Right lobe of liver (tissue), 6 donors: Measurements from ENCODE around the gene RNF40. TPM values are rescaled to one million over a fixed set of nuclear protein-coding genes. Genes with fewer than 3 reads are reported as not detected.
A peak's percentile ranks its signal among the peaks of the same experiment; 100 is the strongest.

ENCODE experiments used
- ATAC-seq, 4 donors: fragments of 200-7000 bp; cut with Tn5 transposase; one replicate each; pipeline ENCODE4 v1.9.1; 2020; ENCODE audit warnings: mild to moderate bottlenecking in 4 of 4, moderate library complexity in 4 of 4
- DNase-seq, 3 donors: peaks; one replicate each; pipeline ENCODE4 v3.0.0-alpha.2; 2020
- H3K27ac ChIP-seq, 3 donors: fragments of 200-600 bp; one replicate each; pipeline ENCODE4 v1.8.0; 2022
- H3K27me3 ChIP-seq, 2 donors: fragments of 200-600 bp; one replicate each; pipeline ENCODE4 v1.8.0; 2022
- H3K36me3 ChIP-seq, 4 donors: fragments of 200-600 bp; sonication (generic) in 1 of 4; one replicate each; pipeline versions ENCODE4 v1.5.1 to v1.8.0; 2017 to 2022; ENCODE audit warnings: control low read depth in 1 of 4
- H3K4me1 ChIP-seq, 4 donors: fragments of 200-600 bp; sonication (generic) in 1 of 4; one replicate each; pipeline versions ENCODE4 v1.5.1 to v1.8.0; 2017 to 2022; ENCODE audit warnings: control low read depth in 1 of 4
- H3K4me3 ChIP-seq, 3 donors: fragments of 200-600 bp; one replicate each; pipeline ENCODE4 v1.8.0; 2022
- H3K9me3 ChIP-seq, 4 donors: fragments of 200-600 bp; sonication (generic) in 1 of 4; one replicate each; pipeline versions ENCODE4 v1.5.1 to v1.8.0; 2017 to 2022; ENCODE audit warnings: control low read depth in 1 of 4
- POLR2A ChIP-seq: fragments of 450-650 bp; IDR thresholded peaks from one replicate; pipeline ENCODE4 v1.6.1; 2017; ENCODE audit warnings: antibody characterized with exemption, mild to moderate bottlenecking
- WGBS: methylation state at CpG from one replicate; pipeline ENCODE4 v1.1.6; 2018; ENCODE audit warnings: low coverage, low lambda C conversion rate; ENCODE audit not compliant: insufficient coverage; ENCODE audit errors: missing lambda C conversion rate; 5-methylcytosine and 5-hydroxymethylcytosine counted together
- intact Hi-C, 2 donors: fragments of 100-400 bp; cut with DNase I; formaldehyde crosslinking; loops; one replicate each; pipeline versions ENCODE4 v1.11.2 to v1.14.1; 2022
- total RNA-seq, 6 experiments: library from RNA; depleted of rRNA in 2 of 6; stranded (reverse); fragments of >200 nt in 2 of 6; fragmentation: NEBNext Ultra II Directional in 3 of 6; extraction: Animal tissue kit (Norgen Biotek cat#: 25700) in 3 of 6; gene quantifications; one replicate each; pipeline versions ENCODE4 v1.1.0 to v1.2.4, GENCODE V29; 2016 to 2023
- TF ChIP-seq, protein P1 (sequence below), 4 donors: fragments of 200-600 bp in 3 of 4; fragments of 450-650 bp in 1 of 4; IDR thresholded peaks; one replicate each; pipeline versions ENCODE4 v1.5.1 to v1.8.0; 2016 to 2022; ENCODE audit warnings: antibody characterized with exemption in 4 of 4, mild to moderate bottlenecking in 2 of 4
- donor health status: DM: no; HTN: yes; CAD: no.
- donor health status: DM: no; HTN: no; CAD: no.
- donor health status: DM: no; HTN: no; CAD: no.
- donor health status: DM: no; HTN: yes; CAD: no.
- donor health status: DM: no; HTN: yes; CAD: no.

Gene RNF40
- total RNA-seq, 6 experiments from 2014 or later, result 34.3 to 56.8 (median 46.7) TPM

DNA sequence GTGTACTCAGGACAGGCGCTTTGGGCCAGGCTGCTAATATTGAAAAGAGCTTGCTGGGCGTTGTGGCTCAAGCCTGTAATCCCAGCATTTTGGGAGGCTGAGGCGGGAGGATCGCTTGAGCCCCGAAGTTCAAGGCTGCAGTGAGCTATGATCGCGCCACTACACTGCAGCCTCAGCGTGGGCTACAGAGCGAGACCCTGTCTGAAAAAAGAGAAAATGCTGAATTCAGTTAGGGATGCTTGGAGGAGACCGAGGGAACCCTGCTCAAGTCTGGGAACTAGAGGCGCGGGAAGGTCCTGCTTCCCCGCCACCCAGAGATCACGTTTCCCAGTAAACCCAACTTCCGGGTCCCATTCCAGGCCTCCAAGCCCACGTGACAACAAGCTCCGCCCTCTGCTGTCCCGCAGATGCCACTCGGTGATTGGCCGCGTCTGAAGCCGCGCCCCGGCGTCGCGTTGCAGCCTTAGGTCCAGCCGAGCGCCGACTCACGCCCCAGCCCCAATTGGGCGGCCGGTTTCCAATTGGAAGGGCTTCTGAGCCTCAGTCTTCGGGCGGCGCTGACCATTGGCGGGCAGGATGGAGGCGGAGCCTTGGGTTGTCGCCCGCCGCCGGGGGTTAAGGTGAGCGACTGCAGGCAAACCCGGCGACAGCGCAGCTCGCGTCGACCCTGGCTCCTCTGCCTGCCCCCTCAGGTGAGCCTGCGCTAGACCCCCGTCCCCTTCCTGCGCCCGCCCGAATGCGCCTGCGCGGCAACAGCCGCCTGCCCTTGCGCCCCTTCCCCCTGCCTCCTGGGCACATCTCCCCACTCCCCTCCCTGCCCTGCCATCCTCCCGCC, 14.1 kb upstream of the RNF40 start, which contains the start of gene PHKG2:
Gene PHKG2, plus strand, starts transcription at position 627 of the 835 bp plus-strand sequence. CDS start 396 bp downstream, outside the sequence.
- WGBS, result 0% methylated on average over 5 of the region's 60 CpGs
- Histone ChIP-seq H3K4me3 (peak within 1 kb of the TSS; percentile 70 to 77 (median 73)), H3K4me1 (peaks cover 0 to 19% (median 9%) of the 10 kb centered on the region in 4 donors), H3K27ac (peak within 1 kb of the TSS; percentile 61 to 71 (median 68)), H3K27me3 (no peaks in the 10 kb centered on the region), H3K36me3 (peaks cover 0 to 13% (median 5%) of the 10 kb centered on the region in 4 donors), H3K9me3 (no peaks in the 10 kb centered on the region)
- peak; percentile 77 for TF ChIP-seq POLR2A
- TF ChIP-seq, protein P1, sequence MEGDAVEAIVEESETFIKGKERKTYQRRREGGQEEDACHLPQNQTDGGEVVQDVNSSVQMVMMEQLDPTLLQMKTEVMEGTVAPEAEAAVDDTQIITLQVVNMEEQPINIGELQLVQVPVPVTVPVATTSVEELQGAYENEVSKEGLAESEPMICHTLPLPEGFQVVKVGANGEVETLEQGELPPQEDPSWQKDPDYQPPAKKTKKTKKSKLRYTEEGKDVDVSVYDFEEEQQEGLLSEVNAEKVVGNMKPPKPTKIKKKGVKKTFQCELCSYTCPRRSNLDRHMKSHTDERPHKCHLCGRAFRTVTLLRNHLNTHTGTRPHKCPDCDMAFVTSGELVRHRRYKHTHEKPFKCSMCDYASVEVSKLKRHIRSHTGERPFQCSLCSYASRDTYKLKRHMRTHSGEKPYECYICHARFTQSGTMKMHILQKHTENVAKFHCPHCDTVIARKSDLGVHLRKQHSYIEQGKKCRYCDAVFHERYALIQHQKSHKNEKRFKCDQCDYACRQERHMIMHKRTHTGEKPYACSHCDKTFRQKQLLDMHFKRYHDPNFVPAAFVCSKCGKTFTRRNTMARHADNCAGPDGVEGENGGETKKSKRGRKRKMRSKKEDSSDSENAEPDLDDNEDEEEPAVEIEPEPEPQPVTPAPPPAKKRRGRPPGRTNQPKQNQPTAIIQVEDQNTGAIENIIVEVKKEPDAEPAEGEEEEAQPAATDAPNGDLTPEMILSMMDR (IDR thresholded peaks at IDR 0.05), result no peak
- ATAC-seq (peak; percentile 93 to 98 (median 96)), DNase-seq (peak; percentile 99 to 100 (median 100))
- intact Hi-C loops, result no loop called here

DNA sequence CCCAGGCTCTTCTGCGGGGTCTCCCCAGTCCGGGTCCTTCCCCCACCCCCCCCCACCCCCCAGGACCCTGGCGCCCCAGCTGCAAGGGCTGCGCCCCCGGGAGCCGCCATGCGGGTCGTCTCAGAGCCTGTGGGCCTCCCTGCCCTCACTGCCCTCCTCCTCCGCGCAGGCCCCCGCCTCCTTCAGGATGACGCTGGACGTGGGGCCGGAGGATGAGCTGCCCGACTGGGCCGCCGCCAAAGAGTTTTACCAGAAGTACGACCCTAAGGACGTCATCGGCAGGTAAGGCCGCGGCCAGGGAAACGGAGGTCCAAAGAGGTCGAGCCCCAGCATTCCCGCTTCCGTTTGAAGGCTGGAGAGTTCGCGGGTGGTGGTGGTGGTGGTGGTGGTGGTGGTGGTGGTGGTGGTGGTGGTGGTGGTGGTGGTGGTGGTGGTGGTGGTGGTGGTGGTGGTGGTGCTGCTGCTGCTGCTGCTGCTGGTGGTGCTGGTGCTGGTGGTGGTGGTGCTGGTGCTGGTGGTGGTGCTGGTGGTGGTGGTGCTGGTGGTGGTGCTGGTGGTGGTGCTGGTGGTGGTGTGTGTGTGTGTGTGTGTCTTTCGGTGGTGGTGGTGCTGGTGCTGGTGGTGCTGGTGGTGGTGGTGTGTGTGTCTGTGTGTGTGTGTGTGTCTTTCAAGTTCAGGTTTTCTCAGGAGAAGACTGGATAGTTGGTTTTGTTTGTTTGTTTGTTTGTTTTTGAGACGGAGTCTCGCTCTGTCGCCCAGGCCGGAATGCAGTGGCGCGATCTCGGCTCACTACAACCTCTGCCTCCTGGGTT, 13.3 kb upstream of the RNF40 start:
- WGBS, result 9% methylated on average over 7 of the region's 36 CpGs

DNA sequence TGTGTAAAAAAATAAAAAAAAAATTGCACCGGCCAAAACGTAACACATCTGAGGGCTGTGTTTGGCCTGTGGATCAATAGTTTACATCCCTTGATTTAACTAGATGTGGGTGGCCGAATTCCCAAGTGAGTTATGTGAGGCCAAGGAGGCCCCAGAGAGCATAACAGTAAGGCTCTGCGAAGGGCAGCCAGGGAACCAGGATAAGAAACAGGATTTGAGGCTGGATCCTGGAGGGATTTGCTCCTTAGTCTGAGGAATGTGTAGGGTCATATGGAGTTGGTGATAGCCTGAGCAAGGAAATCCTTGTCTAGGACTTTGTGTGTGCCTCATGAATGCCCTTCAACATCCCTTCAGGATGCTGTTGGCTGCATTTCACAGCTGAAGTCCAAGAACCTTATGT, 11.9 kb upstream of the RNF40 start:
- Histone ChIP-seq H3K27ac (no peak overlapping the region), H3K4me1 (peaks cover 0 to 19% (median 10%) of the 10 kb centered on the region in 4 donors), H3K36me3 (peaks cover 0 to 19% (median 3%) of the 10 kb centered on the region in 4 donors), H3K9me3 (no peaks in the 10 kb centered on the region), H3K27me3 (no peaks in the 10 kb centered on the region), H3K4me3 (no peak overlapping the region)
- no peak for ATAC-seq
- intact Hi-C loops, result loop anchor here in 1 of 2 donors (10.0 kb wide), 1 partner anchor 45 kb away; no protein-coding TSS in a partner anchor
- no peak for DNase-seq
- TF ChIP-seq, protein P1 (IDR thresholded peaks at IDR 0.05), result no peak
- no peak for TF ChIP-seq POLR2A
- 79% methylated on average over 4 of the region's 4 CpGs for WGBS

More for the DNA sequence above, 13.3 kb upstream of the RNF40 start:
- ATAC-seq (peak; percentile 35 to 45 (median 41)), DNase-seq (peak; percentile 67 to 73 (median 69))
- Histone ChIP-seq H3K4me3 (peak overlapping the region; percentile 70 to 77 (median 73)), H3K4me1 (peaks cover 0 to 19% (median 9%) of the 10 kb centered on the region in 4 donors), H3K27ac (peak overlapping the region in 1 of 3 donors; percentile 47), H3K36me3 (peaks cover 0 to 20% (median 4%) of the 10 kb centered on the region in 4 donors), H3K27me3 (no peaks in the 10 kb centered on the region), H3K9me3 (no peaks in the 10 kb centered on the region)
- intact Hi-C loops, result no loop called here
- TF ChIP-seq, protein P1 (IDR thresholded peaks at IDR 0.05), result no peak
- TF ChIP-seq POLR2A, result no peak

DNA sequence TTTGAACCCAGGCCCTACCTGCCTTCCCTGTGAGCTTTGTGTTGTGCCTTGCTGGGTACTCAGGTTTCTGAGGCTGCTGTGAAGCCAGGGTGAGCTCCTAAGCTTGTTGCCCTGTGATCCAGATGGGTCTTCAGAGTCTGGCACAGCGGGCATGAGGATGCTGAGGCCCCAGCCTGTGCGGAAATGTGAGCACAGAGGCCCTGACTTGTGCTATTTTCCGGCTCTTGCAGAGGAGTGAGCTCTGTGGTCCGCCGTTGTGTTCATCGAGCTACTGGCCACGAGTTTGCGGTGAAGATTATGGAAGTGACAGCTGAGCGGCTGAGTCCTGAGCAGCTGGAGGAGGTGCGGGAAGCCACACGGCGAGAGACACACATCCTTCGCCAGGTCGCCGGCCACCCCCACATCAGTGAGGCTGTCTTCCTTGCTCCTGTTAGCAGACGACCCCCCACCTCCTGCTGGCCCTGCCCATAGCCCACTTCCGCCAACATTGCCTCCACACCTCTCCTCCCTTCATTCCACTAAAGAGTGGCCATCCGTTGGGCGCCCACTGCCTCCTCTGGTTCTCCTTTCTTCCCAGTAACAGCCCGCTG, 11.2 kb upstream of the RNF40 start:
- peaks cover 0 to 19% (median 3%) of the 10 kb centered on the region in 4 donors for H3K36me3 ChIP-seq
- no peaks in the 10 kb centered on the region for H3K9me3 ChIP-seq
- H3K27ac ChIP-seq, result no peak overlapping the region
- 96% methylated on average over 4 of the region's 20 CpGs for WGBS
- DNase-seq (no peak), ATAC-seq (no peak)
- H3K4me1 ChIP-seq, result peaks cover 0 to 13% (median 8%) of the 10 kb centered on the region in 4 donors
- TF ChIP-seq, protein P1 (IDR thresholded peaks at IDR 0.05), result no peak
- no peak for TF ChIP-seq POLR2A
- intact Hi-C loops, result loop anchor here in 1 of 2 donors (10.0 kb wide), 1 partner anchor 46 kb away; no protein-coding TSS in a partner anchor
- H3K27me3 ChIP-seq, result no peaks in the 10 kb centered on the region
- no peak overlapping the region for H3K4me3 ChIP-seq
